ENCODE results near the gene TRPC6. TPM values are rescaled to one million over a fixed set of nuclear protein-coding genes. Genes with fewer than 3 reads are reported as not detected.
"Not testable (repeated sequence)": the region's sequence is repeated elsewhere in the genome, so short reads cannot be mapped to it uniquely, and the experiment has no call there.

TRPC6 gene
- total RNA-seq, 1 donor from 2014 or later = 1.2 TPM

DNA sequence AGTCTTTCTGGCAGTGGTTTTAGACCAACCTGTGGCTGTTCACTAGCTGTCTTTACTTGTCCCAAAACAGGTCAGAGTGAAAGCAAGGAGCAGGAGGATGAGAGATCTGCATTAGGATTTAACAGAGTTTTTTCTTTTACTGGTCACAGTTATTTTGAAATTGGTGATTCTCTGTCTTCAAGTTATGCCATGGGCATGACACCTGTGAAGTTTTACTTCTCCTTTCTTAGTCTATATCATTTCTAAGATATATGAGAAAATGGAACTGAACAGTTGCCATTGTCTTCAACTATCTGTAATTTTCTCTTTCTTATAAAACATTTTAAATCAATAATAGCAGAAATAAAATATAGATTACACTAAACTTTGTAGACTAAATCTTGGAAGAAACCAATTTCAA lies 60.6 kb downstream of the TRPC6 start:
- DNase-seq (ENCODE audit: extremely low read depth, low read depth, low spot score) = no peak

DNA sequence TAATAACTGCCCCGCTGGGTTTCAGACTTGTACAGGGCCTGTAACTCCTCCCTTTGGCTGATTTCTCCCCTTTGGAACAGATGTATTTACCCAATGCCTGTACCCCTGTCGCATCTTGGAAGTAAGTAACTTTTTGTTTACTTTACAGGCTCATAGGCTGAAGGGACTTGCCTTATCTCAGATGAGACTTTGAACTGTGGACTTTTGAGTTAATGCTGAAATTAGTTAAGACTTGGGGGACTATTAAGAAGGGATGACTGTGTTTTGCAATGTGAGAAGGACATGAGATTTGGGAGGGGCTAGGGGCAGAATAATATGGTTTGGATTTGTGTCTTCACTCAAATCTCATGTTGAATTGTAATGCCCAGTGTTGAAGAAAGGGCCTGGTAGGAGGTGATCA lies 62.0 kb downstream of the TRPC6 start:
- no peak for DNase-seq (ENCODE audit: extremely low read depth, low read depth, low spot score)

DNA sequence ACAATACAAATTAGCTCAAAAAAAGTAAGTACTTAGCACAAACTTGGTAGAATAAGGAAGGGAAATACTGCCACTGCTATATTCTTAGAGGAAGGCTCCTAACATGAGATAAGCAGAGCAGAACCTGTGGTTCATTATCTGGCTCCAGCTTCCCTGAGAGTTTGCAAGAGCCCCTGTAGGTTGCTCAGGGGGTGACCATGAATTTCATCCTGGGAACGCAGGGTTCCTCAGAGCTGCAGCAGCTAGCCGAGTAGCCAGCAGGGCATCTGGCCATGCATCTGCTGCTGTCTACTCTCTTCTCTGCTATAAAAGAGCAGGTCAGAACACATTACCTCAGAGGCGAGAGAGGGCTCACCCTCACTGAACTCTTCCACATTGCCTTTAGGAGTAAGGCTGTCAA lies 67.3 kb downstream of the TRPC6 start:
- DNase-seq (ENCODE audit: extremely low read depth, low read depth, low spot score) = no peak

DNA sequence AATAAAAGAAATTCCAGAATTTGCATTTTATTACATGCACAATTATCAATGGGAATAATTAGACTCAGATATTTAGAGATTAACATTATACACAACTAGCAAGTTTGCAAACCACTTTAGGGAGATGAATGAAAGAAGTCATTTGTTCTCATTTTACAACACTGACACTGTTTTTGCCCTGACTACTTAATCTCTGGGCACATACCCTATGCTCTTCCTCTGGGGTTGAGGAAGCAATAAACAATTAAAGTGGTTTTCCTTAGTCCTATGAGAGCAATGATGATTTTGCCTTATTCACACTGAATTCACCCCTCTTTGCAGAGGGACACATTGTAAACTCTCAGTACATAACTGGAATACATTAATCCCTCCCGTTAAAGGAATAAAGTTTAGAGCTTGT lies 72.7 kb downstream of the TRPC6 start:
- no peak for DNase-seq (ENCODE audit: extremely low read depth, low read depth, low spot score)

DNA sequence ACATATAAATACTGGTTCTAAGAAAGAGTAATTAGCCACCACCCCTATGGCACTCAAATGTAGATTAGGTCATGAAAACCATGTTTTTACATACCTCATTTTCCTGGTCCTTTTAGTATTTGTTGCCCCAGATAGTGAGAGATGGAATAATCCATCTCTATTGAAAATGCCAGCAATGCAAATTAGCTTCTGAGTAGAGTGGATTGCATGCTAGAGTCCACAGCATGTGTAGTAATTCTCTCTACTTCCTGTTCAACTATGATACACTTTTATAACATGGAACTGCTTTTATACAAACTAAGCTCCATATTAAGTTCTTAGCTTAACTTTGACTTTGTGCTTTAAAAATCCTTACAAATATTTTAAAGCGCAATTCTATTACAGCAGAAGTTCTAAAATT lies 73.2 kb downstream of the TRPC6 start:
- DNase-seq (ENCODE audit: extremely low read depth, low read depth, low spot score) = no peak

DNA sequence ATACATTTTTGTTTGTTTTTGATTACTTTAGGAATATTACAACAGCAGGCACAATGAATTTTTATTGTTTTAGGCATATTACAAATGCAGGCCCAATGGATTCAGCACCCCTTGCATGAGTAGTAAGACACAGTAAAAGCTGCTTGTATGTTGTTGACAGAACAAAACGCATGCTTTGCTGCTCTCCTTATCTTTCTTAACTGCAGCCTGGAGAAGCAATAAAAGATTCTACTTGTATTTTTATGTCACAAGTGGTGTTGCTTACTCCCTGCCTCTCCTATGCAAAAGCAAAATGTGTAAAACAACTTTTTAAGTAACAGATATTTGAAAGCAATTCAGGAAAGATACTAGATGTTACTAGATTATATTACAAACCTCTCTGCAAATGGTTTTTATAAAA lies 73.9 kb downstream of the TRPC6 start:
- no peak for DNase-seq (ENCODE audit: extremely low read depth, low read depth, low spot score)

DNA sequence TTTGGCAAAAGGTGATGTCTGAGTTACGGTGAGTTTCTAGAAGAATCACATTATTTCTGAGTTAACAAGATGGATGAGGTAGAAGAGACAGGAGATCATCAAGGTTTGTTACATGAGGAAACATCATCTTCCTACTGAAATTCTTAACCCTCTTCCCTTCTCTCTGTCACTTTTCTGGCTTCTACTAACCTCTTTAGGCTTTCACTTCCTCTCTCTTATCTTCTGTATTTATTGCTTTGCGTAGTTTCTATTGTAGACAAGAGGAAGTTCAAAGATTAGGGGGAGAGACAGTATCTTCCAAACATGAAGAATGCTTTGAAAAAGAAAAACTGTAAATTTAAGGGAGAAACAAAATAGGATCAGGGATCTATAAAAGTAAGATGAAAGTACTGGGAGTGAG lies 75.4 kb downstream of the TRPC6 start:
- DNase-seq (ENCODE audit: extremely low read depth, low read depth, low spot score) = no peak

DNA sequence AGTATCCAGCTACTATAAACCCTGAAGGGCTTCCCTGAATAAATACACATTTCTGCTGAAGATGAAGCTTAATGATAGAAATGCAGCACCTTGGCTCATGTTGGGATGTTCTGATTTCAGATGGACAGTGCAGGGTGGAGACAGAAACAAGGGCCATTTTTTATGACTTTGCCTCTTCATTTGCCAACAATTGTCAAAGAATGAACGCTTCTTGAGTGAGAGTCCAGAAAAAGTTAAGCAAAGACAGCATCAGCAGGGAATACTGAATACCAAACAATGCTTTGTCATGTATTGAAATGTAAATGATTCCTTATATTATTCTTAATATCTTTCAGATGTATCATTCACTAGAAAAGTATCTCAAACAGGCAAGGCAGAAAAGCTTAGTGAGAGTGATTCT lies 84.9 kb downstream of the TRPC6 start:
- DNase-seq (ENCODE audit: extremely low read depth, low read depth, low spot score) = no peak

DNA sequence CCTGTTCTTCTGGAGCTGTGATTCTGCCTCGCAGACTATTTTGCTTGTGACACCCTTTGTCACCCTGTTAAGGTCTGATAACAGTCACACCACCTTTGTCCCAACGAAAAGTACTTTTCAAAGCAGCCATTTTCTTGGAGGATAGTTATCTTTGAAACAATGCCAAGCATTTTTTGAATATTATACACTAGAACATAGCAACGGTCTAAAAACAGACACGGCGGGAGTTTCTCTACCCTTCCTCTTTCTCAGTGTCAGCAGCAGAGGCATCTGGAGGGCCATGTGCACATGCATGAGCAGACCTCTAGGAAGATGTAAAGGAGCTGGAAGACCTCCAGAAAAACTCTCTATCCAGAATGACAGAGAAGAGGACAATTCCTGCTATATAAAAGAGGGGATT lies 86.5 kb downstream of the TRPC6 start:
- no peak for DNase-seq (ENCODE audit: extremely low read depth, low read depth, low spot score)

DNA sequence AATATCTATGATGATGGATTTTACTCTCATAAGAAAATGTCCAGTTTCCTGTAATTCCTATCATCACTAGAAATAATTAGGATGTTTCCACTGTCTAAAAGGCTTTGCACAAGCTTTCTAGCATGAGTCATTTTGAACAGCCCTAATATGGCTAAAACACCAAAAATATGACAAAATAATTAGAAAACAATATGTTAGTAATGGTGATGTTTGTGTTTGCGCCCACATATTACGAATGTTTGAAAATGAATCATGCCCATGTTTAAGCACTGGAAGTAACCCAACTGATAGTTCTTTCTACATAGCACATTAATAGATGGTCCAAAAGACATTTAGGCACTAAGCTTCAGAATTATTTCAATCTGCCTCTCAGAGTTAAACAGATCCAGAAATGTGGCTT lies 96.0 kb downstream of the TRPC6 start:
- DNase-seq (ENCODE audit: extremely low read depth, low read depth, low spot score) = no peak

DNA sequence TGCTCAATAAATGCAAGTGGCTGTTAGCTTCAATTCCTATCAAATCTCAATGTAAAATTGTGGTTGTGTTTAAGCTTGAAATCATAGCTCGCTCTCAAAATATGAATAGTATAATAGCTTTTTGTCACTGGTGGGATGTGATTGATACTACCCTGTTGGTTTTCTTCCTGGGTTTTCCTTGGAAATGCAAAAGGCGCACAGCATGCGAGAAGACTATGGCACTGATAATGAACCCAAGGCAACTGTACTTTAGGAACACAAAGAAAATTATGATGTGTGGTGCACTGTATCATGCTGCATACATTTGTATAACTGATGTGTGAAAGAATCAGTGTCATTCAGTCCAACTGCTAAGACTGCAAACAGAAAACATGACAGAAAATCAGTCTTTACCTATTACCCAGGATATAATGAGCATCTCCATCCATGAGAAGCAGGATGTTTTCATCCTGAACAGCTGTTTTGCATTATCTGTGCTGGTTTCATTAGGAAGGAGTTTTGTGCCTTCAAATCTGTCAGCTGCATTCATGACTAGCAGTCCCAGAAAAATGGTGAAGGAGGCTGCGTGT lies 101.2 kb downstream of the TRPC6 start:
- no peak for DNase-seq (ENCODE audit: extremely low read depth, low read depth, low spot score)

DNA sequence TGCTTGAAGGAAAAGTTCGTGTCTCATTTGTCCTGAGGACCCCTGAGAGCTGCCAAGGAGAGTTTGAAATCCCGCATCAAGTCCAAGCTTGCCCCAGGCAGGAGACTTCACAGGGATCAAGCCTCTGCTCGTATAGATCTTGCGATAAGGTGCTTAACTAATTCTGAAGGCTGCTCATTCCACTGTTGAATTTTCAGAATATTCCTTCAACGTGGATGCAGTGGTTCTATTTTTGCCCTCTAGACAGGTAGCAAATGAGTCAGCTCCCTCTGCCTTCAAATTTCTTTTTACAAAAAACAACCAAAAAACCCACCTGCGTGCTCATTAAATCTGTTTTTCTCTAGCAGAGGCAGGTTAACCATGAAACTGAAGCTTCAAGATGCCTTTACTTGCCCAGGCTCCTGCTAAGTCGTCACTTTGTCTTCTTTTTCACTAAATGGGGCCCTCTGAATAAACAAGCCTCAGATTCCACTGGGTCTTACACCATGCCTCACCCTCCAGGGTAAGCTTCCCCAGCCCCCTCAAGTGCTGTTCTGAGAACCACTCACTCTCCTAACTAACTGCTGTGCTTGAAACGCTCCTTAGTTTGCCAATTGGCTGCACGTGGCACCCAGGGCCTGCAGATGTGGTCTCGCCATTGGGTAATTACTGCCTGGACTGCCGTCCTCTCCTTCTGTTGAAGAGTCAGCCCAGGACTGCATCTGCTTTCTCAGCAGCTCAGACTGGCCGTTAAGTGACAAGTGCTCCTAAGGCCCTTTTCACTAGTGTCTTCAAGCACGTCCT lies 105.0 kb downstream of the TRPC6 start:
- no peak for DNase-seq (ENCODE audit: extremely low read depth, low read depth, low spot score)

DNA sequence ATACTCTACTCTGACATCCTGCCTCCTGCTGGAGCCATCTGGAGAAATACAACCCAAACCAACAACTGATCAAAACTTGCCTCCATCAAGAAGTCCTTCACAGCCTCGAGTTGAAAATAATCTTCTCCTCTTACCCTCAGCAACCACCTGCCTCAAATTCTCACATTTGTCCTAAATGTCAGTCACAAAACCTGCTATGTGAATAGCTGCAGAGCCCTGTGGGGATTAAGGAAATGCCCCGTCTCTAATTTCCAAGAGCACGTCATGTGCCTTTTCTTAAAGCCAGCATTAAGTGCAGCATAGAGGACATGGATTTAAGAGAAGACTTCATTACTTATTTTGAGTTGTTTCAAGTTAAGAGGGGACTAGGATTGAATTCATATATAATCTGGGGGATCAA lies 105.9 kb downstream of the TRPC6 start:
- DNase-seq (ENCODE audit: extremely low read depth, low read depth, low spot score) = no peak

DNA sequence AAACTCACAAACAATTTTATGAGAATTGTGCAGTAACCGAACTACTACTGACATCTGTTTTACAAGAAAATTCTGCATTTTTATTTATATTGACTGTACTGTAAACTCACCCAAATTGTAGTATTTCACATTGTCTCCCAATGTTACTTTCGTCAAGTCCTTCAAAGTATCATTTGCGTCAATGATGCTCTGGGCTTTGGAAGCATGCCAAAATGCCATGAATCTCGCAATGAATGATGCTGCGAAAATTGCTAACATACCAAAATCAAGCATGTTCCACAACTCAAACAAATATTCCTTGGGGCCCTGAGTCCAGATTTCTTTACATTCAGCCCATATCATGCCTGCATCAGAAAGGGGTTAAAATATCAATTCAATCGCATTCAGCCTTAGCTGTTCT lies 107.6 kb downstream of the TRPC6 start:
- no peak for DNase-seq (ENCODE audit: extremely low read depth, low read depth, low spot score)

DNA sequence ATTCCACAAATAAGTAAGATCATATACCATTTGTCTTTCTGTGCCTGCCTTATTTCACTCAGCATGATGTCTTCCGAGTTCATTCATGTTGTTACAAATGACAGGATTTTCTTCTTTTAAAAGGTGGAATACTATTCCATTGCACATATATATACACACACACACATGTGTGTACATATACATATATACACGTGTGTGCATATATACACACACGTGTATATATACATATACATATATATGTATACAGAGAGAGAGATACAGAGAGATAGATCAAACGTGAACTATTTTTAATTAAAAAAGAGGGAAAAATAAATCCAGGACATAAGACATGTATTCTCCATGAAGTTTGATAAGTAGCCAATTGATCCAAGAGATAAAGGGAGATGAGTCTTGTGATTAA lies 108.1 kb downstream of the TRPC6 start:
- DNase-seq (ENCODE audit: extremely low read depth, low read depth, low spot score) = no peak

DNA sequence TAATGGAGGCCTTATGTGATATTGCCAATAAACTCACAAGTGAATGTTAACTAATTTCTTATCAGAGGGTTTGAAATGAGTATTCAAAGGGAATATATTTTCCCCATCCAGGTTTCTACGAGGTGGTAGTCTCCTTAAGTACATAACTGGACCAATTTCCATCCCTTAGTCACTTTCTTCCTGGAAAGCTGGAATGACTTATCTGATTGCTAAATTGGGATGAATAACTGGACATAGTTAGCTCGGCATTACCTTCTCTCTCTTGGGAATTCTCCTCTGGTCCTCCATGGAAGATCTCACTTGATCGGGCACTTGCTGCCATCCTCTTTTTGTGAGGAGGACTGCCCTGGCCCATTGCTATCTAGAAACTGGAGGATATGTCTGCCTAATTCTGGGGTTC lies 109.1 kb downstream of the TRPC6 start:
- DNase-seq (ENCODE audit: extremely low read depth, low read depth, low spot score) = no peak

DNA sequence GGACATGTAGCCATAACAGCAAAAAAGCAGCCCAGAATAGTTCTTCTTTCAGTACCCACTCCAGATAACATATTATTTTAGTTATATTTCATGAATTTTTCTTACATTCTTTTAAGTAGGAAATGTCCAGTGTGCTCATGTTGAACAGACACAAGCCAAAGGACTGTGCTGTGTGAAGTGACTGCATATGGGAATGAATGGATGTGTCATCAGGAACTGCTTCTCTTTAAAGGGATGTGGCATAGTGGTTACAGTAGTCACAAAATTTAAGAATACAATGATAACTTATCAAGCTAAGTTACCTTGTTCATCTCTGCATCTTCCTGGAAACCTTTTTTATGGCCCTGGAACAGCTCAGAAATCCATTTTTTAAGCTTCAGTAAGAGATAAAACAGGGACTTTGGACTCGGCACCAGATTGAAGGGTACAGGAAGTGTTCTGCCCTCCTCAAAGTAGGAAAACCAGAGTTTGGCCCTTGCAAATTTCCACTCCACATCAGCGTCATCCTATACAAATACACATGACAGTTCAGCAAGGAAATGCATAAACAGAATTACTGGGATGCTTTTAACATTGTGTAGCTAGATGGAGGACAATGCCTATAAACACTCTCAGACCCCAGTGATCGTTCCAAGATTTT lies 112.8 kb downstream of the TRPC6 start:
- DNase-seq (ENCODE audit: extremely low read depth, low read depth, low spot score) = no peak

DNA sequence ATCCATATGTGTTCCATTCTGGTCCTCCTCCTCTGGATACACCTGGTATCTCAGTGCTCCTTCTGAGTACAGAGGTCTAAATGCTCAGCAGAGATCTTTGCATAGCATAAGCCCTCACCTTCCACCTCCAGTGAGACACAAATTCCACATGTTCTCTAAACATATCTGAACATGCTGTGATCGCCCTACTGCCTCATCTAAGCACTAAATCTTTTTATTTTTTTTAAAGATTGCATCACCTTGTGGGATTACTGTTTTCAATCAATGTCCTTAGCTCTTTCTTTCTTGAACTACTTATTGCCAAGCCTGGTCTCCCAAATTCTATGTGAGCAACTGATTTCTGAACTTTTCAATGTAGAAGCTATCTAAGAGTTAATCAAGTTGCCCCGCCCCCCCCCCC lies 113.4 kb downstream of the TRPC6 start:
- DNase-seq (ENCODE audit: extremely low read depth, low read depth, low spot score) = no peak

DNA sequence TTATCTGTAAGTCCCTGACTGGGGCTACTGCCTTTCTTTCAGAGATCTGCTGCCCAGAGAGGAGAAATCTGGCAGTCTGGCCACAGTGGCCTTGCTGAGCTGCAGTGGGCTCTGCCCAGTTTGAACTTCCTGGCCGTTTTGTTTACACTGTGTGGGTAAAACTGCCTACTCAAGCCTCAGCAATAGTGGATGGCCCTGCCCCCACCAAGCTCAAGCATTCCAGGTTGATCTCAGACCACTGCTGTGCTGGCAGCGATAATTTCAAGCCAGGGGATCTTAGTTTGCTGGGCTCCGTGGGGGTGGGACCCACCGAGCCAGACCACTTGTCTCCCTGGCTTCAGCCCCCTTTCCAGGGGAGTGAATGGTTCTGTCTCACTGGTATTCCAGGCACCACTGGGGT lies 117.5 kb downstream of the TRPC6 start:
- DNase-seq (ENCODE audit: extremely low read depth, low read depth, low spot score) = no peak

DNA sequence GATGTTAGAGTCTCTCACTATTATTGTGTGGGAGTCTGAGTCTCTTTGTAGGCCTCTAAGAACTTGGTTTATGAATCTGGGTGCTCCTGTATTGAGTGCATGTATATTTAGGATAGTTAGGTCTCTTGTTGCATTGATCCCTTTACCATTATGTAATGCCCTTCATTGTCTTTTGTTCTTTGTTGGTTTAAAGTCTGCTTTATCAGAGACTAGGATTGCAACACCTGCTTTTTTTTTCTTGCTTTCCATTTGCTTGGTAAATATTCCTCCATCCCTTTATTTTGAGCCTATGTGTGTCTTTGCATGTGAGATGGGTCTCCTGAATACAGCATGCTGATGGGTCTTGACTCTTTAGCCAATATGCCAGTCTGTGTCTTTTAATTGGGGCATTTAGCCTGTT lies 119.4 kb downstream of the TRPC6 start:
- not testable (repeated sequence) for DNase-seq (ENCODE audit: extremely low read depth, low read depth, low spot score)

DNA sequence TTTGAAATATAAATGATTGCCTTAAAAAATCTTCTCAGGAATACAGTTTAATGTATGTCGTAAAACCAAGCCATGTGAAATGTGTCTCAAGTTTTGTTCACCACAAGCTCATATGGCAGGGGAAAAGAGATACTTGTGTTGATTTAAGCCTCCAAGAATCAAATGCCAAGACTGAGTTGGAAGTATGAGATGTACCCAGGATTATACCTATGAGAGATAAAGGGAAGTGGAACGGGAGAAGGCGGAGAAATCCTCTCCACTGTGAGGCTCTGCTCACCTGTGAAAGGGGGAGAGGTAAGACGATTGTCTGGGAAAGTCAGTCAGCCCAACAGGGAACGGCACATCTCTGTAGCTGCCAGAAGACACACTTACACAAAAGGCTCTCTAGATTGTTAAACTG lies 124.8 kb downstream of the TRPC6 start:
- DNase-seq (ENCODE audit: extremely low read depth, low read depth, low spot score) = no peak

DNA sequence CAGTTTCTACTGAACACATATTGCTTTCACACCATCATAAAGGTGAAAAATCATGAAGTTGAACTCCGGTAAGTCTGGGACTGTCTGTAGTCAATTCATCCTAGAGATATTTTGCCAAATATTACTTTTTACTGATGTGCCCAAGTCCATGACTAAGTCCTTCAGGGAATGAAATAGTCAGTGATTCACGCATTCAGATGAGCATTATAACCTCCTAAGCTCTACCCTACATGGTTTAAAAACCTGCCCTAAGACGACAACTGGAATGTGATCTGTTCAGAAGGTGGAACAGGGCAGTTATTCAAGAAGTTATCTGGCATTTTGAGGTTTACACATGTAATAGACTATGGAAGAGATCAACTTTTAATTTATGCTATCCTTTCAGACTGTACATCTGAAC lies 125.6 kb downstream of the TRPC6 start:
- no peak for DNase-seq (ENCODE audit: extremely low read depth, low read depth, low spot score)
